NCI-H2227 (cell line): ENCODE data around the gene SYNC.
"Not testable (repeated sequence)": the region's sequence is repeated elsewhere in the genome, so short reads cannot be mapped to it uniquely, and the experiment has no call there.

Experiments used
- DNase-seq: peaks from one replicate; lab custom pipeline; 2025; ENCODE audit not compliant: unreplicated experiment; lab: John Stamatoyannopoulos, UW

SYNC gene

GRCh38 chr1:32647308-32648134 is 55.0 kb downstream of the SYNC start:
- DNase-seq = no peak

GRCh38 chr1:32644426-32644825 is 58.1 kb downstream of the SYNC start:
- DNase-seq = no peak

DNA sequence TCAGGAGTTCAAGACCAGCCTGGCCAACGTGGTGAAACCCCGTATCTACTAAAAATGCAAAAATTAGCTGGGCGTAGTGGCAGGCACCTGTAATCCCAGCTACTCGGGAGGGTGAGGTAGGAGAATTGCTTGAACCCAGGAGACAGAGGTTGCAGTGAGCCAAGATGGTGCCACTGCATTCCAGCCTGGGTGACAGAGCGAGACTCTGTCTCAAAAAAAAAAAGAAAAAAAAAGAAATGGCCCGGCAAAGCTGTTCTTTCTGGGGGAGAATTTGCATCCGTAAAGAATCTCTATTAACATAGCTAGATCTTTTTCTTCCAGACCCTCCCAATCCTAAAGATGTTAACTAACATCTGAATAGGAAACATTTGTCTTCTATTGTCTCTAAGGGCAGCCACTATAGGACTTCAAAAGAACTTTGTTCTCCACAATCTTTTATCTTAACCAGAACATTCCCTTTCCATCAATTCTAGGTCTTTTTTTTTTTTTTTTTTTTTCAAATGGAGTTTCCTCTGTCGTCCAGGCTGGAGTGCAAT is 60.2 kb downstream of the SYNC start:
- DNase-seq = not testable (repeated sequence)

GRCh38 chr1:32639489-32640075 is 63.0 kb downstream of the SYNC start:
- DNase-seq = no peak

DNA sequence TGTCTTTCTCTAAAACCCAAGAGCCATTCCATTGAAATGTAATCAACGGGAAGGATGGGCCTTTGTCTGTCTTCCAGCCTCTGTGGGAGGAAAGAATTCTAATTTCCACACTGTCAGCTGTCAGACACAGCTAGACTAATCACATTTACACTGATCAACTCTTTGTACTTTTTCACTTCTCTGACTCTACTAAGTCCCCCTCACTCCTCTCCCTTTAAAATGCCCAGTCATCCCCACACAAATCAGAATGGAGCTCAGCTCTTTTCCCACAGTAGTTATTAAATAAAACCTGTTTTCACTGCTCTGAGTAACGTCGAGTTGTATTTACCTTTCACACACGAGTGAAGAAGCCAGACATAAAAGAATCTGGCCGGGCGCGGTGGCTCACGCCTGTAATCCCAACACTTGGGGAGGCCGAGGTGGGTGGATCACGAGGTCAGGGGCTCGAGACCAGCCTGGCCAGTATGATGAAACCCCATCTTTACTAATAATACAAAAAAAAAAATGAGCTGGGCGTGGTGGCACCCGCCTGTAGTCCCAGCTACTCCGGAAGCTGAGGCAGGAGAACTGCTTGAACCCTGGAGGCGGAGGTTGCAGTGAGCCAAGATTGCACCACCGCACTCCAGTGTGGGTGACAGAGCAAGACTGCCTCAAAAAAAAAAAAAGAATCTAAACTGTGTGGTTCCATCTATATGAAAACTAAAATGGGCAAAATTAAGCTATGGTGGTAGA is 65.5 kb downstream of the SYNC start:
- DNase-seq = no peak

DNA sequence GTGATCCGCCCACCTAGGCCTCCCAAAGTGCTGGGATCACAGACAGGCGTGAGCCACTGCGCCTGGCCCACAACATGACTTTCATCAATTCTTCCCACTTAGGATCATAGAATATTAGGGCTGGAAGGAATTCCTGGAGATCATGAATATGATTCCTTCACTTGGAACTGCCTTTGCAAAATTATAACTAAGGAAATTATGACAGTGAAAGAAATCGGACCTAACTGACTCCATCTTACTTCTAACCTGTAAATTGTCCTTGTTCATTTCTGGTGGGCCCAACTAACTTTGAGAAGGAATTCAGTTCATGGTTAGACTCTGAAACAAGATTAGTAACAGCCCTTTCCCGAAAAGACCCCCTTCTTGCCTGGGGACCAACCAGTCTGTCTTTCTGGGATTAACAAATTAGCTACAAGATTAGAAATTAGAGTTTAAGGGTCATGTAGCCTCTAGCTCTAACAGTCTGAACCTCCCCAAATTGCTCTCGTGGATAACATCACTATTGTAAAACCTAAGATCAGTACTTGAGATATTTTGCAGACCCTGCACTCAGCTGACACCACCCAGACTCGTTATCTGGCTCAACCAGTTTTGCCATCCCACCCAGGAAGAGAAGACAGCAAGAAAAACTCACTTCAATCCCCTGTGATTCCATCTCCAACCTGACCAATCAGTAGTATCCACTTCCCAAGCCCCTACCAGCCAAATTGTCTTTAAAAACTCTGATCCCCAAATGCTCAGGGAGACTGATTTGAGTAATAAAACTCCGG is 66.9 kb downstream of the SYNC start:
- DNase-seq = no peak

DNA sequence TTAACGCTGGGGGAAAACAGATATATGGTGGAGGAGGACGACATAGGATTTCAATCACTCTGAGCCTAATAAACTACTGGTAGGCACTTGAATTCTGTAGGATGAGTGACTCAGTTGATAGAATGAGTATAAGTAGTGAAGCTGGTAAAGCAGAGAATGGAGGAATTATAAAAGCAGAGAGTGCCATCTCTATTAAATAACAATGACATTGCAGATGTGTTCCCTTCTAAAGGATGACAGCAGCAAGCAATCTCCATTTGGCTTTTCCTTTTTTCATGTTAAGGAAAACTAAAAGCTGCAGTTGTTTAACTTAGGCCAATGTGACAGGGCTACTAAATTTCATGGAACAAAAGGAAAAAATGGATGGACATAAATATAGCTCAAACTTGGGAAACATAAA is 69.7 kb downstream of the SYNC start:
- DNase-seq = no peak

DNA sequence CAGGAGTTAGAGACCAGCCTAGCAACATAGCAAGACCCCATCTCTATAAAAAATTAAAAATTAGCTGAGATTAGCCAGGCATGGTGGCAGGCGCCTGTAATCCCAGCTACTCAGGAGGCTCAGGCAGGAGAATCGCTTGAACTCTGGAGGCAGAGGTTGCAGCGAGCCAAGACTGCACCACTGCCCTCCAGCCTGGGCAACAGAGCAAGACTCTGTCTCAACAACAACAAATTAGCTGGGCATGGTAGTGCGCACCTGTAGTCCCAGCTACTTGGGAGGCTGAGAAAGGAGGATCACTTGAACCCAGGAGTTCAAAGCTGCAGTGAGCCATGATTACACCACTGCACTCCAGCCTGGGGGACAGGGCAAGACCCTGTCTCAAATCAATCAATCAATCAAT is 72.4 kb downstream of the SYNC start:
- DNase-seq = not testable (repeated sequence)
